ENCODE results near the gene MEOX1. TPM values are rescaled to one million over a fixed set of nuclear protein-coding genes. Genes with fewer than 3 reads are reported as not detected.

The MEOX1 gene
- total and polyA plus RNA-seq, 2 of the 4 experiments (the other 2 are of a cell fraction) = 0.48 to 0.72 TPM

DNA sequence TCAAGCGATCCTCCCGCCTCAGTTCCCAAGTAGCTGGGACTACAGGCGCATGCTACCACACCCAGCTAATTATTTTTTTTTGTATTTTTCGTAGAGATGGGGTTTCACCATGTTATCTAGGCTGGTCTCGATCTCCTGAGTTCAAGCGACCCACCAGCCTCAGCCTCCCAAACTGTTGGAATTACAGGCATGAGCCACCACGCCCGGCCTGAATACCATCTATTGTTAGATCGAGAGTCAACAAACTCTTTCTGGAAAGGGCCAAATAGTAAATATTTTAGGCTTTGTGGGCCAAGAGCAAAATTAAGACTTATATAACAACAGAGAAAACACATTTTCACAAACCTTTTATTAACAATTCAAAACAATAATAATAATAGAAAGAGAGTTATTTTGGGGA is 41.6 kb downstream of the MEOX1 start:
- Histone ChIP-seq H4K5ac (ENCODE audit: low read depth, low read length) (no peak overlapping the region), H2BK5ac (ENCODE audit: low read depth, low read length, poor library complexity, severe bottlenecking) (no peak overlapping the region), H3K9me3 (ENCODE audit: control insufficient read depth, insufficient read depth, low read length) (no peaks in the 10 kb centered on the region), H3K4me3 (ENCODE audit: insufficient read depth, low read depth, low read length) (no peak overlapping the region), H3K56ac (ENCODE audit: extremely low read depth, insufficient read depth, low read length) (no peak overlapping the region), H3K79me1 (ENCODE audit: low read depth in 1 of 2, low read length in 2 of 2) (no peaks in the 10 kb centered on the region), H3K27me3 (ENCODE audit: control insufficient read depth, insufficient read depth, low read length) (peaks cover 17% of the 10 kb centered on the region), H3K4me2 (ENCODE audit: low read depth, low read length) (no peak overlapping the region), H3K4me1 (ENCODE audit: control insufficient read depth, insufficient read depth, low read length) (peaks cover 3% of the 10 kb centered on the region; the same call in 1 of the 2 replicates), H3K27ac (ENCODE audit: insufficient read depth, low read length) (no peak overlapping the region), H3K9ac (ENCODE audit: low read depth, low read length) (no peak overlapping the region), H2BK15ac (ENCODE audit: low read depth, low read length) (no peak overlapping the region), H2BK20ac (ENCODE audit: low read depth, low read length) (no peak overlapping the region), H3K18ac (ENCODE audit: low read depth, low read length) (no peak overlapping the region), H3K4ac (ENCODE audit: low read depth, low read length) (no peak overlapping the region), H4K8ac (ENCODE audit: low read depth in 2 of 2, low read length in 2 of 2) (no peak overlapping the region), H3K9me1 (ENCODE audit: insufficient read depth, low read length) (0 out of 2 replicates have a peak, but pooled peaks cover 3% of the 10 kb centered on the region), H4K91ac (ENCODE audit: insufficient read depth, low read depth, low read length) (no peak overlapping the region), H3K36me3 (ENCODE audit: control insufficient read depth, insufficient read depth, low read length) (no peaks in the 10 kb centered on the region), H4K20me1 (ENCODE audit: insufficient read depth, low read length) (no peaks in the 10 kb centered on the region), H3K14ac (replicated peaks; ENCODE audit: low read depth, low read length) (no peak overlapping the region), H2AK5ac (ENCODE audit: low read depth, low read length) (no peak overlapping the region), H2BK120ac (ENCODE audit: low read depth, low read length) (no peak overlapping the region), H2AK9ac (replicated peaks; ENCODE audit: low read depth, low read length, poor library complexity) (no peak overlapping the region), H2AFZ (replicated peaks; ENCODE audit: low read length, poor library complexity) (no peak overlapping the region), H3K23ac (ENCODE audit: low read depth, low read length) (no peak overlapping the region)
- dilution Hi-C loops (cut with HindIII; ENCODE audit: low sequenced_read_pairs, unreplicated experiment) = no loop called here
- no TSS peak for BruUV-seq (replicated peaks)
- in situ Hi-C loops (cut with MboI; ENCODE audit: low sequenced_read_pairs) = no loop called here
- no CpG with 5 or more reads among the region's 9 CpGs for WGBS, 2 experiments (ENCODE audit: extremely low coverage in 2 of 2, insufficient read length in 1 of 2)
- DNase-seq (no peak), ATAC-seq (ENCODE audit: low read depth) (no peak)
- TF ChIP-seq, protein P1, sequence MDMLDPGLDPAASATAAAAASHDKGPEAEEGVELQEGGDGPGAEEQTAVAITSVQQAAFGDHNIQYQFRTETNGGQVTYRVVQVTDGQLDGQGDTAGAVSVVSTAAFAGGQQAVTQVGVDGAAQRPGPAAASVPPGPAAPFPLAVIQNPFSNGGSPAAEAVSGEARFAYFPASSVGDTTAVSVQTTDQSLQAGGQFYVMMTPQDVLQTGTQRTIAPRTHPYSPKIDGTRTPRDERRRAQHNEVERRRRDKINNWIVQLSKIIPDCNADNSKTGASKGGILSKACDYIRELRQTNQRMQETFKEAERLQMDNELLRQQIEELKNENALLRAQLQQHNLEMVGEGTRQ (IDR thresholded peaks at IDR 0.05; ENCODE audit: low read depth, low read length) = no peak
- TF ChIP-seq RFX5 (IDR thresholded peaks at IDR 0.05; ENCODE audit: low read depth, low read length) (no peak), BHLHE40 (IDR thresholded peaks at IDR 0.05; ENCODE audit: low read depth, low read length) (no peak), RAD21 (IDR thresholded peaks at IDR 0.05; ENCODE audit: low read length) (no peak), CEBPB (IDR thresholded peaks at IDR 0.05; ENCODE audit: low read depth, low read length) (no peak), MAZ (IDR thresholded peaks at IDR 0.05; ENCODE audit: borderline replicate concordance, low read depth, low read length) (no peak)
- POLR2A ChIA-PET (ENCODE audit: unreplicated experiment) = no interaction called here
- intact Hi-C loops (cut with micrococcal nuclease) = no loop called here
- CTCF ChIA-PET = interaction anchor here (0.6 to 0.7 kb wide), 2 partner anchors 17 to 291 kb away, joined by 3 to 6 read pairs; no protein-coding TSS in a partner anchor

Measured in IMR-90 (cell line).